Fibroblast of peridontal ligament (primary cell): ENCODE results near the gene C5orf63.
"Not testable (repeated sequence)": the region's sequence is repeated elsewhere in the genome, so short reads cannot be mapped to it uniquely, and the experiment has no call there.

Experiments
- DNase-seq: peaks from one replicate; pipeline ENCODE4 v3.0.0-alpha.2; 2010; ENCODE audit errors: extremely low read depth

The C5orf63 gene

DNA sequence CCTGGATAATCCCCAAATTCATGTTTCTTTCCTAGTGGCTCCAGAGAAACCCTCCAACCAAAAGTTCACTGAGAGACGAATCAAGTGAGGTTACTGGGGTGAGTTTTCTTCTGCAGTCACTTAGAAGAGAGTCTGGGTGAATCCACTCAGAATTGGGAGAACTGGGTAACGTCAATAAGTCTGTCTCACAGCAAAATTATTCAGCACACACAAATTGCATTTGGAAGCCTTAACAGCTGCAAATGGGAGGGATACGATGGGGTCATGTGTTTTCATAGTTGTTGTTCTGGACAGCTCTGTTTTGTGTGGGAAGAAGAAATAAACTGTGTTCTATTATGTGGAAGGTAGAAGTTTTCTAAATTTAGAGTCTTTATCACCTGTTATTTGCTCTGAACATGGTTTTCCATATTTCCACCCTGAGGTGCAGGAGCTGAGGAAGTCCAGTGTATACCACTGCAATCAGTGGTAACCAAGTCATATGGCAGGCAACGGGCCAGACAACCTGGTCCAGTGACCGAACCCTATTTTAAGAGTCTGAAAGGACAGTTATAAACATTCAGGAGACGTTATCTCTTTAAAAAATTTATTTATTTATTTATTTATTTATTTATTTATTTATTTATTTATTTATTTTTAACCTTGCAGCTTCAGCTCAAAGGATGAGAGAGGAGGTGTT lies 64.9 kb downstream of the C5orf63 start:
- no peak for DNase-seq

DNA sequence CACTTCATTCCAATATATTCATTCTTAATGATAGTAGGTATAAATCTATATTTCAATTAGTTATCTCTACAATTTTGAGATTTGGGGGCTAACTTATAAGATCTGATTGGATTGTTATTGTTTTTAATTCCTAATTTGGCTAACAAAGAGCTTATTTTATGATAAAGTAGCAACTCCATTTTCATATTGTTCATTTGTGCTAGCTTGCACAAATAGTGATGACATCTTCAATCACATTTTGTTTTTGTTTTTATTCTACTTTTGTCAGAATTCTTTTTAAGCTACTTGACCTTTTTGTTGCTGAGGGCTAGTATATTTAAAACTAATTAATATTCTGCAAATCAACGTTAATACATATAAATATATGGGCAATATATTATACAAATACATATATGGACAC lies 65.8 kb downstream of the C5orf63 start:
- DNase-seq = no peak

DNA sequence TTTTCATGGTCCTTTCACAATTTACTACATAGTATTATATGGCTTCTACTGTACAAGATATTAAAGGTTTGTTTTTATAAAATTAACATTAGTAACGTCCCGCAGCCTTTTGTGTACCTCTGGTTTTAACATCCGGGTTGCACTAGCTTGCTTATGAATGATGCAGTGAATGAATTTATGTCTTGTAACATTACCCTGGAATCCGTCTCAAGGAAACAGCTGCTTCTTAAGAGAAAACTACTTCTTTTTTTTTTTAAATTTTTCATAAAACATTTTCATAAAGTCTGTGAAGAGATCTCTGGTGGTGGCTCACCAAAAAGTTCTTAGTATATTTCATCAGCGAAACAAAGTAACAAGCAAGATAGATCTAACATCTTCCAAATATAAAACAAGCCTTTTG lies 66.6 kb downstream of the C5orf63 start:
- DNase-seq = peak; percentile 53

DNA sequence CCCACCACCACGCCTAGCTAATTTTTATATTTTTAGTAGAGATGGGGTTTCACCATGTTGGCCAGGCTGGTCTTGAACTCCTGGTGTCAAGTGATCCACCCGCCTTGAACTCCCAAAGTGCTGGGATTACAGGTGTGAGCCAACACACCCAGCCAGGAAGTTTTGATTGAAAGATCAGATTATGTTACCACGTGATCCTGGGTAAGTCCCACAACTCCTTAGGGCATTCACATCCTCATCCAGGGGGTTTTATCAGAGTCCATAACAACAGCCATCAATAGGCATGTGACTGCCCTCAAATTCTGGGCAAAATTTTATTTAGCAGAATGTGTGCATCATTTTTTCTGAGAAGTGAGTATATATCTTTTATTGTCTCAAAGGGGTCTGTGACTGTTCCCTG lies 68.0 kb downstream of the C5orf63 start:
- not testable (repeated sequence) for DNase-seq

DNA sequence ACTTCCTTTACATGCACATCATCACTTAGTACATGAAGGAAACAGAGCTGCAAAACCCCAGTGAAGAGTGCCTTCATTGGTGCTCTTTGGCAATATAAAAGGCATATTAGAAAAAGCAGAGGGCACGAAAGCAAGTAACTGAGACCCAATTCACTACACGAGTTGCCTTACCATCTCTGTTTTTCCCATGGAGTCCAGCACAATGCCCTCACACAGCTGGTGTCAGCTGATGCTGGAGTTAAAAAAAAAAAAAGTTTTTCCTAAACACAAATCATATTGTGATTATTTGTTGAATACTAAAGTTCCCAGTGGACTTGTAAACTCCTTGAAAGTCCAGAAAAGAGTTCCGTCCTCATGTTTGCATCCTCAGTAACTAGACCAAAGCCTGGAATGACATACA lies 68.6 kb downstream of the C5orf63 start:
- no peak for DNase-seq

DNA sequence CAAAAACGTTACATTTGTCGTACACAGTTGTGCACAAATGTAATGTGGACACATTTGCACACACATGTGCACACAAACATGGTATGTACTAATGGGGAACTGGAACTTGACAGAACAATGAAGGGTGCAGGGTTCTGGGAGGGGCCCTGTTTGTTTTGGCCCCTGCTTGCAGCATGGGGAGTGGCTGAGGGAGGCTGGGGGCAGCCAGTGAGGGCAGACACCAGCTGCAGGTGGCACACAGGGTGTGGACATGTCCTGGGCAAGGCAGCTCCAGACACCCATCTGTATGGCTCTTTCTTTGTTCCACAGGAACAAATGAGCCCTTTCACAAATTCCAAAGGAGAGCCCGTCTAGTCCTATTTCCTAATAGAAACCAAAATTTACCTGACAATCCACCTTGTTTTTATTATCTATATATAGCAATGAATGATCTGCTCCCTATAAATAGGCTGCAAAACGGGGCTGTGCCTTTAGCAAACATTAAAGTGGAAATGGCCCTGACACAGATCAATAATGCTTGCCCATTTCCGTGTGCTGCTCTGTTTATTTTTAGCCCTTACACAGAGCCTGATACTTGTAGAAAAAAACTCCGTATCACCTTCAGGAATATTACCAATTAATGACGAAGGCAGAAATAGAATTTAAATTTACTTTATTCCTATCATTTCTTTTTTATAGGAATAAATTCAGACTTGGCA lies 69.4 kb downstream of the C5orf63 start:
- no peak for DNase-seq

DNA sequence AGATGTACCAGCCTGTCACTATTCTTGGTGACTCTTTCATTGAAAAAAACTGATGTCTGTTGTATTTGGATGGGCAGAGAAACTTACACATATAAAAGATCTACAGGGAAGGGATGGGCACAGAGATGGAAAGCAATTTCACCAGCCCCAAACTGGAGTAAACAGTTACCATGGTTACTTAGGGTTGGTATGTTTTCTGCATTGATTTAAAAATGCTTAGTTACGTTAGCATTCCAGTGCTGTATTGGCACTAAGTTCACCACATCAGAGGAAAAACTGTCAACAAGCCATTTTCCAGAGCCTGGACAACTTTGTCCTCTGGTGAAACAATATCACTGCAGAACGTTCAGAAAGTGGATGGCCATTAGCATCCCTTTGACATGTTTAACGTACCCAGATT lies 70.9 kb downstream of the C5orf63 start:
- peak; percentile 74 for DNase-seq

DNA sequence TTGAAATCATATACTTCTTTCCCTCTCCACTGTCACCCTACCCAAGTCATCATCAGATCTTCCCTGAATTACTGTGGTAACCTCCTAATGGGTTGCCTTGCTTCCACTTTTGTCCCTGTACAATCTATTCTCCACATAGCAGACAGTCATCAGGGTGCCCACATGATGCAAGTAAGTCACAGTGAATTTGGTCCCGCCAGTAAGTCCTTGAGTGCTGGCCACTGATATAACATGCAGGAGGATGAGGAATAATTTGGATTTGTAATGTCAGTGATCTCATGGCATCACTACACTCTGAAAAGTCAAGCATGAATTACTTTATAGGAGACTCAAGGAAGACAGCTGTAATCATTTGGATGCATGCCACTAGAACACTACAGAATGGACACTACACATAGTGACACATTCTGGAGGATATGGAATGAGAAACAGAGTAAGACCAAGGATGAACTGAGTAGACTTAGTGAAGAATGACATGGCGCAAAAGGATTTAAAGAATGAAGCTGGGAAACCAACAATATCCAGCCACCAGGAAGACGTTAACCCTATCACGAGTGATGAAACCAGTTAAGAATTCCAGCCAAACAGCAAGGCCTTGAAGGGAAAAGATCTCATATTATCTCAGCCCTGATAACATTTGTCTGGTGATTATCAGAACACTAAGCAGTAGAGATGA lies 71.5 kb downstream of the C5orf63 start:
- DNase-seq = peak; percentile 90
